Ascending aorta (tissue), 2 donors: ENCODE data around the gene NRDC. TPM values are rescaled to one million over a fixed set of nuclear protein-coding genes. Genes with fewer than 3 reads are reported as not detected.
"Not testable (repeated sequence)": the region's sequence is repeated elsewhere in the genome, so short reads cannot be mapped to it uniquely, and the experiment has no call there.

Experiments used
- DNase-seq, 2 donors: peaks; one replicate each; pipeline ENCODE4 v3.0.0-alpha.2; 2019; ENCODE audit warnings: low spot score in 2 of 2
- H3K27ac ChIP-seq, 2 donors: fragments of 200-600 bp; sonication (generic); one replicate each; pipeline ENCODE4 v1.5.1; 2016 to 2017; ENCODE audit warnings: mild to moderate bottlenecking in 1 of 2
- H3K27me3 ChIP-seq: fragments of 200-600 bp; sonication (generic); one replicate; pipeline ENCODE4 v1.5.1; 2017
- H3K36me3 ChIP-seq, 2 donors: fragments of 200-600 bp; sonication (generic); one replicate each; pipeline ENCODE4 v1.5.1; 2016
- H3K4me1 ChIP-seq, 2 donors: fragments of 200-600 bp; sonication (generic); one replicate each; pipeline ENCODE4 v1.5.1; 2016 to 2017; ENCODE audit warnings: mild to moderate bottlenecking in 1 of 2
- H3K4me3 ChIP-seq, 2 donors: fragments of 200-600 bp; sonication (generic); one replicate each; pipeline ENCODE4 v1.5.1; 2016 to 2017; ENCODE audit warnings: mild to moderate bottlenecking in 1 of 2
- H3K9me3 ChIP-seq, 2 donors: fragments of 200-600 bp; sonication (generic); one replicate each; pipeline ENCODE4 v1.5.1; 2016
- CTCF ChIP-seq, 3 experiments: fragments of 200-600 bp in 2 of 3; fragments of 450-650 bp in 1 of 3; sonication (generic) in 2 of 3; IDR thresholded peaks; one replicate each; pipeline ENCODE4 v1.5.1; 2016 to 2019; ENCODE audit warnings: antibody characterized with exemption in 3 of 3, mild to moderate bottlenecking in 1 of 3, moderate library complexity in 1 of 3
- intact Hi-C: fragments of 100-400 bp; cut with DNase I; formaldehyde crosslinking; loops from one replicate; pipeline ENCODE4 v1.15.1; 2023
- total RNA-seq: library from RNA; depleted of rRNA; stranded (reverse); fragments of >200 nt; gene quantifications from one replicate; pipeline ENCODE4 v1.1.0, GENCODE V29; 2016

NRDC gene
- total RNA-seq, 1 donor from 2014 or later, result 40.0 TPM

- Histone ChIP-seq H3K9me3 (no peaks in the 10 kb centered on the region), H3K27me3 (no peaks in the 10 kb centered on the region), H3K36me3 (peaks cover 6 to 27% of the 10 kb centered on the region in 2 donors), H3K27ac (no peak overlapping the region), H3K4me3 (no peak overlapping the region), H3K4me1 (no peaks in the 10 kb centered on the region)
- TF ChIP-seq CTCF (IDR thresholded peaks at IDR 0.05), result no peak
- no peak for DNase-seq
- intact Hi-C loops, result no loop called here
Observed at GRCh38 chr1:51840182-51840581, 38.3 kb downstream of the NRDC start.

GRCh38 chr1:51839094-51839493 is 39.4 kb downstream of the NRDC start:
- no peaks in the 10 kb centered on the region for H3K9me3 ChIP-seq
- no peaks in the 10 kb centered on the region for H3K4me1 ChIP-seq
- no peak for DNase-seq
- no peak overlapping the region for H3K27ac ChIP-seq
- TF ChIP-seq CTCF (IDR thresholded peaks at IDR 0.05), result no peak
- H3K27me3 ChIP-seq, result no peaks in the 10 kb centered on the region
- intact Hi-C loops, result no loop called here
- H3K4me3 ChIP-seq, result no peak overlapping the region
- H3K36me3 ChIP-seq, result peaks cover 6 to 30% of the 10 kb centered on the region in 2 donors

- no peak for DNase-seq
- Histone ChIP-seq H3K36me3 (peaks cover 10 to 41% of the 10 kb centered on the region in 2 donors), H3K27ac (no peak overlapping the region), H3K4me3 (no peak overlapping the region), H3K9me3 (no peaks in the 10 kb centered on the region), H3K4me1 (no peaks in the 10 kb centered on the region), H3K27me3 (no peaks in the 10 kb centered on the region)
- intact Hi-C loops, result no loop called here
- no peak for TF ChIP-seq CTCF (IDR thresholded peaks at IDR 0.05)
Observed at GRCh38 chr1:51837243-51837642, 41.3 kb downstream of the NRDC start.

GRCh38 chr1:51833700-51834099 is 44.8 kb downstream of the NRDC start:
- no peaks in the 10 kb centered on the region for H3K9me3 ChIP-seq
- intact Hi-C loops, result no loop called here
- no peak for DNase-seq
- H3K4me3 ChIP-seq, result no peak overlapping the region
- H3K27ac ChIP-seq, result no peak overlapping the region
- peaks cover 10 to 54% of the 10 kb centered on the region in 2 donors for H3K36me3 ChIP-seq
- H3K27me3 ChIP-seq, result no peaks in the 10 kb centered on the region
- no peak for TF ChIP-seq CTCF (IDR thresholded peaks at IDR 0.05)
- H3K4me1 ChIP-seq, result no peaks in the 10 kb centered on the region

GRCh38 chr1:51829058-51829457 is 49.5 kb downstream of the NRDC start:
- Histone ChIP-seq H3K27ac (no peak overlapping the region), H3K4me3 (no peak overlapping the region), H3K27me3 (no peaks in the 10 kb centered on the region), H3K36me3 (peaks cover 8 to 44% of the 10 kb centered on the region in 2 donors), H3K4me1 (no peaks in the 10 kb centered on the region), H3K9me3 (no peaks in the 10 kb centered on the region)
- TF ChIP-seq CTCF (IDR thresholded peaks at IDR 0.05), result no peak
- intact Hi-C loops, result no loop called here
- no peak for DNase-seq

GRCh38 chr1:51819810-51820209 is 58.7 kb downstream of the NRDC start:
- H3K4me3 ChIP-seq, result no peak overlapping the region
- H3K27ac ChIP-seq, result no peak overlapping the region
- H3K36me3 ChIP-seq, result peaks cover 21 to 79% of the 10 kb centered on the region in 2 donors
- intact Hi-C loops, result no loop called here
- H3K4me1 ChIP-seq, result no peaks in the 10 kb centered on the region
- TF ChIP-seq CTCF (IDR thresholded peaks at IDR 0.05), result no peak
- H3K9me3 ChIP-seq, result no peaks in the 10 kb centered on the region
- H3K27me3 ChIP-seq, result no peaks in the 10 kb centered on the region
- no peak for DNase-seq

- peaks cover 24 to 80% of the 10 kb centered on the region in 2 donors for H3K36me3 ChIP-seq
- not testable (repeated sequence) for H3K9me3 ChIP-seq, H3K27me3 ChIP-seq
Observed at GRCh38 chr1:51819021-51819420, 59.5 kb downstream of the NRDC start.

More at GRCh38 chr1:51819021-51819420, 59.5 kb downstream of the NRDC start:
- DNase-seq, intact Hi-C loops, H3K4me1 ChIP-seq, H3K27ac ChIP-seq, H3K4me3 ChIP-seq: not testable (repeated sequence)
